Measurements from ENCODE around the gene FBXL16. TPM values are rescaled to one million over a fixed set of nuclear protein-coding genes. Genes with fewer than 3 reads are reported as not detected.
A peak's percentile ranks its signal among the peaks of the same experiment; 100 is the strongest.

FBXL16 gene
- total RNA-seq, 1 donor from 2014 or later = not detected

- intact Hi-C loops (cut with DNase I) = loop anchor here (10.0 kb wide), 1 partner anchor 275 kb away; the partner anchor contains the start of gene NME4
- DNase-seq (ENCODE audit: low spot score in 2 of 2) = no peak
- Histone ChIP-seq H3K4me3 (peak overlapping the region in 1 of 2 donors; percentile 98), H3K27me3 (no peaks in the 10 kb centered on the region), H3K36me3 (peaks cover 45% of the 10 kb centered on the region in 2 donors), H3K4me1 (peaks cover 0 to 14% of the 10 kb centered on the region in 2 donors), H3K27ac (no peak overlapping the region), H3K9me3 (no peaks in the 10 kb centered on the region)
- TF ChIP-seq CTCF (IDR thresholded peaks at IDR 0.05) = no peak
Observed at GRCh38 chr16:669666-670065, 35.9 kb downstream of the FBXL16 start.

GRCh38 chr16:668519-669171 lies 37.0 kb downstream of the FBXL16 start:
- DNase-seq (ENCODE audit: low spot score in 2 of 2) = no peak
- intact Hi-C loops (cut with DNase I) = loop anchor here (10.0 kb wide), 1 partner anchor 274 kb away; the partner anchor contains the start of gene NME4
- no peak for TF ChIP-seq CTCF (IDR thresholded peaks at IDR 0.05)

GRCh38 chr16:667780-668518 lies 37.7 kb downstream of the FBXL16 start, which contains the start of gene RHOT2:
RHOT2 (plus strand) TSS chr16:668132; CDS start chr16:668200, 68 bp downstream.
- peak; percentile 76 to 97 for DNase-seq (ENCODE audit: low spot score in 2 of 2)
- intact Hi-C loops (cut with DNase I) = loop anchor here (10.0 kb wide), 1 partner anchor 273 kb away; the partner anchor contains the start of gene NME4
- Histone ChIP-seq H3K27ac (peak within 1 kb of the TSS; percentile 85 to 88), H3K9me3 (no peaks in the 10 kb centered on the region), H3K4me3 (peak within 1 kb of the TSS; percentile 86 to 98), H3K36me3 (peaks cover 36% of the 10 kb centered on the region in 2 donors), H3K27me3 (no peaks in the 10 kb centered on the region), H3K4me1 (peaks cover 0 to 14% of the 10 kb centered on the region in 2 donors)
- TF ChIP-seq CTCF (IDR thresholded peaks at IDR 0.05) = peak; percentile 50 to 95 (median 70)

More at GRCh38 chr16:668519-669171, 37.0 kb downstream of the FBXL16 start:
- peak overlapping the region; percentile 86 to 98 for H3K4me3 ChIP-seq
- peaks cover 0 to 14% of the 10 kb centered on the region in 2 donors for H3K4me1 ChIP-seq
- peaks cover 43% of the 10 kb centered on the region in 2 donors for H3K36me3 ChIP-seq
- H3K27ac ChIP-seq = peak overlapping the region; percentile 85 to 88
- H3K27me3 ChIP-seq = no peaks in the 10 kb centered on the region
- H3K9me3 ChIP-seq = no peaks in the 10 kb centered on the region

- peak overlapping the region; percentile 86 to 98 for H3K4me3 ChIP-seq
- peak overlapping the region; percentile 28 to 88 for H3K27ac ChIP-seq
- DNase-seq (ENCODE audit: low spot score in 2 of 2) = no peak
- intact Hi-C loops (cut with DNase I) = loop anchor here (10.0 kb wide), 1 partner anchor 272 kb away; the partner anchor contains the start of gene NME4
- H3K27me3 ChIP-seq = no peaks in the 10 kb centered on the region
- TF ChIP-seq CTCF (IDR thresholded peaks at IDR 0.05) = no peak
- H3K9me3 ChIP-seq = no peaks in the 10 kb centered on the region
- peaks cover 0 to 14% of the 10 kb centered on the region in 2 donors for H3K4me1 ChIP-seq
- H3K36me3 ChIP-seq = peaks cover 29% of the 10 kb centered on the region in 2 donors
Observed at GRCh38 chr16:667113-667779, 38.4 kb downstream of the FBXL16 start.

- DNase-seq (ENCODE audit: low spot score in 2 of 2) = no peak
- no peak overlapping the region for H3K27ac ChIP-seq
- H3K36me3 ChIP-seq = peaks cover 22% of the 10 kb centered on the region in 2 donors
- H3K4me1 ChIP-seq = peaks cover 0 to 14% of the 10 kb centered on the region in 2 donors
- intact Hi-C loops (cut with DNase I) = loop anchor here (10.0 kb wide), 1 partner anchor 272 kb away; the partner anchor contains the start of gene NME4
- no peak overlapping the region for H3K4me3 ChIP-seq
- no peaks in the 10 kb centered on the region for H3K9me3 ChIP-seq
- no peak for TF ChIP-seq CTCF (IDR thresholded peaks at IDR 0.05)
- H3K27me3 ChIP-seq = no peaks in the 10 kb centered on the region
Observed at GRCh38 chr16:666572-666971, 39.0 kb downstream of the FBXL16 start.

All from ascending aorta (tissue), 2 donors.